Caco-2 (cell line): ENCODE results near the gene PPP1R14B. TPM values are rescaled to one million over a fixed set of nuclear protein-coding genes. Genes with fewer than 3 reads are reported as not detected.

Experiments
- BruUV-seq: library from RNA; stranded (reverse); fragments of 400-500 nt; replicated peaks from 2 replicates; lab custom pipeline; 2021; lab: Mats Ljungman, UMichigan
- CTCF ChIA-PET: fragments of 300-600 bp; sonication (Branson Sonifier 250); formaldehyde crosslinking; loops from one replicate; lab custom pipeline; 2022; ENCODE audit warnings: antibody characterized with exemption; lab: Charles Lee
- POLR2A ChIA-PET: fragments of 300-600 bp; sonication (Branson Sonifier 250); formaldehyde crosslinking; loops from one replicate; lab custom pipeline; 2022; ENCODE audit warnings: antibody characterized with exemption; lab: Charles Lee
- DNase-seq, 2 experiments: peaks; one replicate each; pipeline versions ENCODE4 v3.0.0 to v3.0.0-alpha.2; 2020 to 2022
- H3K27me3 ChIP-seq: replicated peaks from 2 replicates; pipeline ENCODE4 v1.6.0; 2011; ENCODE audit warnings: low read length; ENCODE audit not compliant: control insufficient read depth, insufficient read depth
- H3K36me3 ChIP-seq: 2 replicates; pipeline ENCODE4 v1.5.1; 2011; ENCODE audit warnings: low read length; ENCODE audit not compliant: control insufficient read depth, insufficient read depth
- H3K4me1 ChIP-seq: fragments of 250-450 bp; sonication (Bioruptor Pico); 2 replicates; pipeline ENCODE4 v1.5.1; 2020; ENCODE audit warnings: mild to moderate bottlenecking
- H3K4me3 ChIP-seq: 2 replicates; pipeline ENCODE4 v1.5.1; 2011; ENCODE audit warnings: low read depth, mild to moderate bottlenecking, control low read depth, low read length
- H3K9me3 ChIP-seq: fragments of 250-450 bp; sonication (Bioruptor Pico); 2 replicates; pipeline ENCODE4 v1.5.1; 2020; ENCODE audit warnings: mild to moderate bottlenecking, moderate library complexity
- H3K27ac Mint-ChIP-seq: one replicate; pipeline ENCODE4 v1.8.0; 2022; ENCODE audit warnings: mixed read lengths; ENCODE audit not compliant: unreplicated experiment
- H3K27me3 Mint-ChIP-seq: one replicate; pipeline ENCODE4 v1.8.0; 2022; ENCODE audit warnings: mixed read lengths; ENCODE audit not compliant: insufficient read depth, unreplicated experiment
- H3K36me3 Mint-ChIP-seq: one replicate; pipeline ENCODE4 v1.8.0; 2022; ENCODE audit warnings: mild to moderate bottlenecking, mixed read lengths; ENCODE audit not compliant: insufficient read depth, unreplicated experiment
- H3K4me1 Mint-ChIP-seq: one replicate; pipeline ENCODE4 v1.8.0; 2022; ENCODE audit warnings: low read depth, mixed read lengths; ENCODE audit not compliant: unreplicated experiment
- H3K4me3 Mint-ChIP-seq: one replicate; pipeline ENCODE4 v1.8.0; 2022; ENCODE audit warnings: mild to moderate bottlenecking, moderate library complexity, mixed read lengths; ENCODE audit not compliant: unreplicated experiment
- H3K9me3 Mint-ChIP-seq: one replicate; pipeline ENCODE4 v1.8.0; 2022; ENCODE audit warnings: mixed read lengths; ENCODE audit not compliant: unreplicated experiment
- intact Hi-C: fragments of 100-400 bp; cut with micrococcal nuclease; formaldehyde crosslinking; loops from one replicate; pipeline ENCODE4 v1.10.0; 2022; ENCODE audit not compliant: unreplicated experiment
- total RNA-seq: library from RNA; stranded (reverse); gene quantifications from 2 replicates; pipeline ENCODE4 v1.2.3, GENCODE V29; 2022
- TF ChIP-seq, protein P1 (sequence below), 2 experiments: fragments of 200-600 bp in 1 of 2; IDR thresholded peaks; 1 replicate in 1 of 2; 2 replicates in 1 of 2; pipeline versions ENCODE4 v1.5.1 to v1.8.0; 2011 to 2022; ENCODE audit warnings: antibody characterized with exemption in 1 of 2, control low read depth in 1 of 2, inconsistent platforms in 1 of 2, low read depth in 1 of 2, low read length in 1 of 2, mild to moderate bottlenecking in 1 of 2, moderate library complexity in 1 of 2; ENCODE audit not compliant: insufficient read depth in 1 of 2, severe bottlenecking in 1 of 2, unreplicated experiment in 1 of 2

PPP1R14B gene
- total RNA-seq, 1 experiment from 2014 or later, result 162 TPM

- no peaks in the 10 kb centered on the region; the same call in 1 of the 2 replicates for H3K36me3 ChIP-seq
- Mint-ChIP-seq H3K9me3 (no peaks in the 10 kb centered on the region), H3K4me1 (no peaks in the 10 kb centered on the region), H3K27me3 (no peaks in the 10 kb centered on the region), H3K27ac (no peak overlapping the region), H3K4me3 (no peak overlapping the region), H3K36me3 (peaks cover 13% of the 10 kb centered on the region)
- no TSS peak for BruUV-seq
- TF ChIP-seq, protein P1, sequence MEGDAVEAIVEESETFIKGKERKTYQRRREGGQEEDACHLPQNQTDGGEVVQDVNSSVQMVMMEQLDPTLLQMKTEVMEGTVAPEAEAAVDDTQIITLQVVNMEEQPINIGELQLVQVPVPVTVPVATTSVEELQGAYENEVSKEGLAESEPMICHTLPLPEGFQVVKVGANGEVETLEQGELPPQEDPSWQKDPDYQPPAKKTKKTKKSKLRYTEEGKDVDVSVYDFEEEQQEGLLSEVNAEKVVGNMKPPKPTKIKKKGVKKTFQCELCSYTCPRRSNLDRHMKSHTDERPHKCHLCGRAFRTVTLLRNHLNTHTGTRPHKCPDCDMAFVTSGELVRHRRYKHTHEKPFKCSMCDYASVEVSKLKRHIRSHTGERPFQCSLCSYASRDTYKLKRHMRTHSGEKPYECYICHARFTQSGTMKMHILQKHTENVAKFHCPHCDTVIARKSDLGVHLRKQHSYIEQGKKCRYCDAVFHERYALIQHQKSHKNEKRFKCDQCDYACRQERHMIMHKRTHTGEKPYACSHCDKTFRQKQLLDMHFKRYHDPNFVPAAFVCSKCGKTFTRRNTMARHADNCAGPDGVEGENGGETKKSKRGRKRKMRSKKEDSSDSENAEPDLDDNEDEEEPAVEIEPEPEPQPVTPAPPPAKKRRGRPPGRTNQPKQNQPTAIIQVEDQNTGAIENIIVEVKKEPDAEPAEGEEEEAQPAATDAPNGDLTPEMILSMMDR (IDR thresholded peaks at IDR 0.05; ENCODE audit: insufficient read depth in 1 of 2, low read depth in 1 of 2, low read length in 1 of 2, severe bottlenecking in 1 of 2, unreplicated experiment in 1 of 2), result no peak
- H3K27me3 ChIP-seq, result no peaks in the 10 kb centered on the region
- H3K9me3 ChIP-seq, result no peaks in the 10 kb centered on the region
- no peak overlapping the region for H3K4me3 ChIP-seq
- intact Hi-C loops, result no loop called here
- POLR2A ChIA-PET, result no interaction called here
- no peak for DNase-seq
- CTCF ChIA-PET, result interaction anchor here (0.6 kb wide), 1 partner anchor 19 kb away, joined by 8 read pairs; no protein-coding TSS in a partner anchor
- H3K4me1 ChIP-seq, result peaks cover 14% of the 10 kb centered on the region
These were observed 24.1 kb downstream of the PPP1R14B start for GRCh38 chr11:64222651-64223000.

- Mint-ChIP-seq H3K27me3 (no peaks in the 10 kb centered on the region), H3K4me3 (no peak overlapping the region), H3K4me1 (no peaks in the 10 kb centered on the region), H3K36me3 (peaks cover 7% of the 10 kb centered on the region), H3K27ac (no peak overlapping the region), H3K9me3 (no peaks in the 10 kb centered on the region)
- no peaks in the 10 kb centered on the region; the same call in 1 of the 2 replicates for H3K36me3 ChIP-seq
- no peak overlapping the region for H3K4me3 ChIP-seq
- TF ChIP-seq, protein P1 (IDR thresholded peaks at IDR 0.05; ENCODE audit: insufficient read depth in 1 of 2, low read depth in 1 of 2, low read length in 1 of 2, severe bottlenecking in 1 of 2, unreplicated experiment in 1 of 2), result no peak
- no peaks in the 10 kb centered on the region for H3K27me3 ChIP-seq
- BruUV-seq, result no TSS peak
- H3K4me1 ChIP-seq, result peaks cover 5% of the 10 kb centered on the region; the same call in 1 of the 2 replicates
- DNase-seq, result no peak
- ChIA-PET CTCF (no interaction called here), POLR2A (no interaction called here)
- no peaks in the 10 kb centered on the region for H3K9me3 ChIP-seq
- intact Hi-C loops, result no loop called here
These were observed 25.9 kb downstream of the PPP1R14B start for GRCh38 chr11:64220798-64221197.

- Mint-ChIP-seq H3K36me3 (peaks cover 6% of the 10 kb centered on the region), H3K27ac (no peak overlapping the region), H3K4me1 (no peaks in the 10 kb centered on the region), H3K9me3 (no peaks in the 10 kb centered on the region), H3K4me3 (no peak overlapping the region), H3K27me3 (no peaks in the 10 kb centered on the region)
- intact Hi-C loops, result no loop called here
- BruUV-seq, result no TSS peak
- Histone ChIP-seq H3K27me3 (no peaks in the 10 kb centered on the region), H3K9me3 (no peaks in the 10 kb centered on the region), H3K36me3 (no peaks in the 10 kb centered on the region; the same call in 1 of the 2 replicates), H3K4me3 (no peak overlapping the region), H3K4me1 (peaks cover 3% of the 10 kb centered on the region; the same call in 1 of the 2 replicates)
- ChIA-PET POLR2A (no interaction called here), CTCF (no interaction called here)
- TF ChIP-seq, protein P1 (IDR thresholded peaks at IDR 0.05; ENCODE audit: insufficient read depth in 1 of 2, low read depth in 1 of 2, low read length in 1 of 2, severe bottlenecking in 1 of 2, unreplicated experiment in 1 of 2), result no peak
- no peak for DNase-seq
These were observed 26.5 kb downstream of the PPP1R14B start for GRCh38 chr11:64220271-64220670.
